HFF-Myc (cell line): ENCODE measurements around the gene SFTPD.

Source experiments
- DNase-seq: peaks from one replicate; pipeline ENCODE4 v3.0.0-alpha.2; 2011; ENCODE audit warnings: low read depth; ENCODE audit errors: extremely low read depth
- H3K4me3 ChIP-seq: replicated peaks from 2 replicates; pipeline ENCODE4 v1.5.1; 2011; ENCODE audit warnings: low read depth, mild to moderate bottlenecking, control low read depth, low read length
- CTCF ChIP-seq: IDR thresholded peaks from 2 replicates; pipeline ENCODE4 v1.5.1; 2012; ENCODE audit warnings: mild to moderate bottlenecking, low read depth, low read length, control low read depth; ENCODE audit errors: missing control alignments

SFTPD gene

GRCh38 chr10:79932307-79932706, 16.6 kb downstream of the SFTPD start:
- DNase-seq, result no peak
- TF ChIP-seq CTCF, result no peak
- H3K4me3 ChIP-seq, result no peak overlapping the region

GRCh38 chr10:79930751-79931150, 18.2 kb downstream of the SFTPD start:
- H3K4me3 ChIP-seq, result no peak overlapping the region
- DNase-seq, result no peak
- TF ChIP-seq CTCF, result no peak

GRCh38 chr10:79930267-79930666, 18.6 kb downstream of the SFTPD start:
- DNase-seq, result no peak
- no peak for TF ChIP-seq CTCF

GRCh38 chr10:79929409-79929904, 19.4 kb downstream of the SFTPD start:
- peak; percentile 94 for TF ChIP-seq CTCF
- peak; percentile 21 for DNase-seq
- no peak overlapping the region for H3K4me3 ChIP-seq

More at GRCh38 chr10:79930267-79930666, 18.6 kb downstream of the SFTPD start:
- no peak overlapping the region for H3K4me3 ChIP-seq

GRCh38 chr10:79928028-79928583, 20.8 kb downstream of the SFTPD start:
- TF ChIP-seq CTCF, result no peak
- DNase-seq, result no peak
- no peak overlapping the region for H3K4me3 ChIP-seq

- H3K4me3 ChIP-seq, result no peak overlapping the region
- no peak for DNase-seq
- TF ChIP-seq CTCF, result no peak
These were observed 21.6 kb downstream of the SFTPD start for GRCh38 chr10:79927111-79927828.
